ENCODE data around the gene FGF14. TPM values are rescaled to one million over a fixed set of nuclear protein-coding genes. Genes with fewer than 3 reads are reported as not detected.

Gene FGF14
- total and polyA plus RNA-seq, 4 experiments from 2014 or later = 0.33 to 0.55 (median 0.35) TPM; not detected in 1

DNA sequence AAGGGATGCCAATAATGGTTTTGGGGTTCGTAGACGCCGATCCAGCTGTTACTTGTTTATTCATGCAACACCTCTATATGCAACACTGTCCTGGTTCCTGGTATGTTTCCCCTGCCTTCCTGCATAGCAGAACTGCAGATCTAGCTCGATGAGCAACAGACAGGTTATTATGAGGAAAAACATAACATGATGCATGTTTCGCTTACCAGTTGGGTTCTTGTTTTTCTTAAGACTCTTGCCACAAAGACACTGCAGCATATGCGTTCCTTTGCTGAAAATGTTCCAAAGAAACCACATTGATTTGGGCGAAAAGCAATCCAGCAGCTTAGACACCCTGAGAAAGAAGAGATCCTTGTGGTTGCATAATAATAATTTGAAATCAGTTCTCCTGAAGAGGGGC is 583 bp downstream of the FGF14 start:
- peak overlapping the region; percentile 65 to 87 (median 75) for H3K4me3 Mint-ChIP-seq

DNA sequence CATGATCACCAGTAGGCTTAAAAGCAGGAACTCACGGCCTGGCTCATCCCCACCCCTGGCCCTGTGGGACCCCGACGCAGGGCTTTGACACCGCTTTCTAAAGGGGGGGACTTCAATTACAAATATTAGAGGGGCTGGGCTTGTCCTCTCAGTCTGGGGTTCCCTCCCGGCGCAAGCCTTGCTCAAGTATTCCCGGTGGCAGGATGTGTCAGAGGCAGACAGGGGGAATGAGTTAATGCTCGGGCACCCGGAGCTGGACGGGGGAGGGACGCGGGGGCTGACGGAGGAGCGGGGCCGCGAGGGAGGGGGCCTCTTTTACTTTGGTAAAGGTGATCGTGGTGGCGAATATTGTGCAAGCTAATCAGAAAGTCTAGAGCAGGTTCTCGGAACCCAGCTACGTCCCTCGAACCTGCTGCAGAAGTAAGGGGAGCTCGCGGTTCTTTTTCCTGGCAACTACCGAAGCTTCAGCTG is 1.1 kb downstream of the FGF14 start:
- CTCF ChIA-PET (ENCODE audit: partially characterized antibody) = no interaction called here
- intact Hi-C loops (cut with micrococcal nuclease) = no loop called here
- DNase-seq = peak in 2 of 5 donors; percentile 3 to 46
- H3K36me3 ChIP-seq (ENCODE audit: insufficient read depth, low read length) = no peaks in the 10 kb centered on the region
- Mint-ChIP-seq H3K36me3 (no peaks in the 10 kb centered on the region), H3K27me3 (peaks cover 36 to 45% of the 10 kb centered on the region in 2 donors), H3K4me1 (peaks cover 20 to 30% (median 25%) of the 10 kb centered on the region in 4 donors), H3K4me3 (peak overlapping the region; percentile 65 to 87 (median 75)), H3K27ac (peak overlapping the region in 1 of 7 donors; percentile 30), H3K9me3 (peaks cover 0 to 3% (median 0%) of the 10 kb centered on the region in 8 donors)
- peaks cover 27% of the 10 kb centered on the region for H3K4me1 ChIP-seq (ENCODE audit: insufficient read depth, low read length)
- peaks cover 30% of the 10 kb centered on the region for H3K27me3 ChIP-seq (ENCODE audit: insufficient read depth, low read length)
- H3K4me3 ChIP-seq (ENCODE audit: low read length in 2 of 2) = peak overlapping the region in 1 of 2 donors; percentile 36
- no peaks in the 10 kb centered on the region for H3K9me3 ChIP-seq (ENCODE audit: control insufficient read depth in 1 of 2, low read length in 2 of 2)
- no peak overlapping the region for H3K27ac ChIP-seq (ENCODE audit: low read depth, low read length)
- POLR2A ChIA-PET (ENCODE audit: partially characterized antibody) = interaction anchor here (1.4 kb wide), 1 partner anchor 445 kb away, joined by 4 read pairs; the partner anchor contains the start of gene ERCC5

More for the DNA sequence above, 583 bp downstream of the FGF14 start:
- peaks cover 20 to 30% (median 25%) of the 10 kb centered on the region in 4 donors for H3K4me1 Mint-ChIP-seq
- ChIA-PET CTCF (ENCODE audit: partially characterized antibody) (no interaction called here), POLR2A (ENCODE audit: partially characterized antibody) (no interaction called here)
- peaks cover 38 to 46% of the 10 kb centered on the region in 2 donors for H3K27me3 Mint-ChIP-seq
- Histone ChIP-seq H3K27me3 (ENCODE audit: insufficient read depth, low read length) (peaks cover 30% of the 10 kb centered on the region), H3K9me3 (ENCODE audit: control insufficient read depth in 1 of 2, low read length in 2 of 2) (no peaks in the 10 kb centered on the region), H3K36me3 (ENCODE audit: insufficient read depth, low read length) (no peaks in the 10 kb centered on the region), H3K4me3 (ENCODE audit: low read length in 2 of 2) (no peak overlapping the region), H3K27ac (ENCODE audit: low read depth, low read length) (no peak overlapping the region), H3K4me1 (ENCODE audit: insufficient read depth, low read length) (peaks cover 27% of the 10 kb centered on the region)
- intact Hi-C loops (cut with micrococcal nuclease) = no loop called here
- H3K27ac Mint-ChIP-seq = peak overlapping the region in 1 of 7 donors; percentile 30
- DNase-seq = peak in 1 of 5 donors; percentile 9
- H3K36me3 Mint-ChIP-seq = no peaks in the 10 kb centered on the region
- H3K9me3 Mint-ChIP-seq = peaks cover 0 to 3% (median 0%) of the 10 kb centered on the region in 8 donors

DNA sequence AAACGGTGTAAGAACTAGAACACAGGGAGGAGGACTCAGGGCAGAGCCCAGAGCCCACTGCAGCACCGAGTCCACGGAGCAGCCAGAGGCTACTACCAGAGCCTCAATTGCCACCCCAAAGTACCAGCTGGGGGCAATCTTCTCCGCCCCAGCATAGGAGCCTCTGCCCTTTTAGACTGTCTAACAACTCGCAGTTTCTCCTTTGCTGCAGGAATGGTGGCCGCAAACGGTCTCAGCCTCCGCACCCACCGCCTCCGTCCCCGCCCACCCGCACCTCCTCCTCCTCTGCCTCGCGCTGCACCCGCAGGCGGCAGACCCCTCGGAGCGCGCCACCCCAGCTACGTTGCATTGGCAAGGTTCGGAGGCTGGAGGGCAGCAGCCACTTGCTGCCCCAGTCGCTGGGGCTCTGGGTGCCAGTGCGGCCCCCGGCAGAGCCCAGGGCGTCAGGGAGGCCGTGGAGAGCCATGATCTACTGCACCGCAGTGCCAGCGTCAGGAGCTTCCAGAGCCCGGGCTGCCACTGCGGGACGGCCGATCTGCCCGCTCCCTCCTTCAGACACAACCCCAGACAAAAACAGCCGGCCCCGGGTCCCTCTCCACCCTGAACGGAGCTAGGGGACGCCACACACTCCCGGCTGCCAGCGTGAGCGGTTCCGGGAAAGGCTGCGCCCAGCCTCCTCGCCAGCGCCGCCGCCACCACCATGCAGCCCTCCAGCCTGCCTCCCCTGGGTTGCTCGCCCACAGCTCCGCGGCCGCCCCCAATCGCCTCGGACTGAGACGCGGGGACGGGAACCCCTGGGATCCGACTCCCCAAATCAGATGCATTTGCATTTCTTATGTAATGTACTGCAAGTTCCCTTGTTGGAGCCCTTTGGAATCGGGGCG is 1.8 kb downstream of the FGF14 start:
- Mint-ChIP-seq H3K4me1 (peaks cover 21 to 33% (median 28%) of the 10 kb centered on the region in 4 donors), H3K4me3 (peak overlapping the region; percentile 4 to 87 (median 75)), H3K27ac (peak overlapping the region in 1 of 7 donors; percentile 30), H3K36me3 (no peaks in the 10 kb centered on the region), H3K27me3 (peaks cover 35 to 41% of the 10 kb centered on the region in 2 donors), H3K9me3 (no peaks in the 10 kb centered on the region)
- ChIA-PET CTCF (ENCODE audit: partially characterized antibody) (no interaction called here), POLR2A (ENCODE audit: partially characterized antibody) (interaction anchor here (1.4 kb wide), 1 partner anchor 446 kb away, joined by 4 read pairs; the partner anchor contains the start of gene ERCC5)
- peak in 3 of 5 donors; percentile 11 to 13 (median 13) for DNase-seq
- Histone ChIP-seq H3K9me3 (ENCODE audit: control insufficient read depth in 1 of 2, low read length in 2 of 2) (no peaks in the 10 kb centered on the region), H3K4me3 (ENCODE audit: low read length in 2 of 2) (peak overlapping the region in 1 of 2 donors; percentile 36), H3K4me1 (ENCODE audit: insufficient read depth, low read length) (peaks cover 30% of the 10 kb centered on the region), H3K27me3 (ENCODE audit: insufficient read depth, low read length) (peaks cover 30% of the 10 kb centered on the region), H3K27ac (ENCODE audit: low read depth, low read length) (no peak overlapping the region), H3K36me3 (ENCODE audit: insufficient read depth, low read length) (no peaks in the 10 kb centered on the region)
- intact Hi-C loops (cut with micrococcal nuclease) = loop anchor here (10.0 kb wide), 1 partner anchor 1725 kb away; the partner anchor contains the start of gene TMTC4

DNA sequence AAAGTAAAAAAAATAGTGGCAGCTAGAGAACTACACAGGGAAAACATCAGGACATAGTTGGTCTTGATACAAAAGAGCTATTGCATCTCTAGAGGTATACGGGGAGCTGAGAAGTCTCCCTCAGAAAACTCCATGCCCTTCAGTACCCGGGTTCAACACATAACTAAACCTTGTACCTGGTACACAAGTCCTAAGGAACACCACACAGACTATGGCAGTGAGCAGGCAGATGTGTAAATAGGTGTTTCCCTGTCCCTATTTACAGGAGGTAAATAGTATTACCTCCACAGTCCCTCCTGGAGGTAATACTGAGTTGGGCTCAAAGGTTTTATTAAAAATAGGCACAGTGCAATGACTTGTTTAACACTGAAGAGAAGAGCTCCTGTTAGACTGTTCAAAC is 5.9 kb downstream of the FGF14 start:
- H3K9me3 ChIP-seq (ENCODE audit: control insufficient read depth in 1 of 2, low read length in 2 of 2) = no peaks in the 10 kb centered on the region
- peaks cover 0 to 2% (median 0%) of the 10 kb centered on the region in 8 donors for H3K9me3 Mint-ChIP-seq
- no peaks in the 10 kb centered on the region for H3K36me3 ChIP-seq (ENCODE audit: insufficient read depth, low read length)
- peaks cover 0 to 2% of the 10 kb centered on the region in 2 donors for H3K36me3 Mint-ChIP-seq
- peaks cover 13 to 31% (median 21%) of the 10 kb centered on the region in 4 donors for H3K4me1 Mint-ChIP-seq
- H3K27me3 Mint-ChIP-seq = peaks cover 17 to 18% of the 10 kb centered on the region in 2 donors
- H3K4me3 Mint-ChIP-seq = peak overlapping the region in 3 of 8 donors; percentile 32 to 41 (median 39)
- H3K27ac ChIP-seq (ENCODE audit: low read depth, low read length) = no peak overlapping the region
- peaks cover 24% of the 10 kb centered on the region for H3K4me1 ChIP-seq (ENCODE audit: insufficient read depth, low read length)
- DNase-seq = no peak
- CTCF ChIA-PET (ENCODE audit: partially characterized antibody) = no interaction called here
- intact Hi-C loops (cut with micrococcal nuclease) = loop anchor here (2.0 to 10.0 kb wide), 2 partner anchors 201 to 1721 kb away; partner anchors contain the start of genes TMTC4 and TPP2
- H3K27ac Mint-ChIP-seq = no peak overlapping the region
- POLR2A ChIA-PET (ENCODE audit: partially characterized antibody) = interaction anchor here (2.2 kb wide), 1 partner anchor 450 kb away, joined by 12 read pairs; the partner anchor contains the start of gene ERCC5
- peaks cover 18% of the 10 kb centered on the region for H3K27me3 ChIP-seq (ENCODE audit: insufficient read depth, low read length)
- H3K4me3 ChIP-seq (ENCODE audit: low read length in 2 of 2) = no peak overlapping the region

DNA sequence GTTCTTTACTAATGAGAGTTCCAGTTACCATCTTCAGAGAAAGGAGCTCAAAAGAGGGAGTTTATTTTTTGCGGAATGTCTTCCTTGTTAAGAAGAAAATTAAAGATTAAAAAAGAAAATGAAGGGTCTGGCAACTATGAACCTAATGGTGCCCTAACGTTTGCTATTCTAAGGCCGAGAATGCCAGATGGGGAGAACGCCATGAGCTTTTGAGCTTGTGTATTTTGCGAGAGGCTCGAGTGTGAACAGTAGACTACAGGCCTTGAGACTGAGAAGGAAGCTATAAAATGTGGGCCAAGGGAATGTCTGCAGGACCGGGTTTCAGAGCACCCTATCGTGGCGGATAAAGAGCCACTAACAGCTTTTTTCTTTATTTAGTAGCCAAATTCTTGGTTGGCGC is 6.7 kb downstream of the FGF14 start:
- intact Hi-C loops (cut with micrococcal nuclease) = loop anchor here (2.0 to 10.0 kb wide), 2 partner anchors 202 to 1720 kb away; partner anchors contain the start of genes TMTC4 and TPP2
- peak overlapping the region in 5 of 7 donors; percentile 85 to 95 (median 92) for H3K27ac Mint-ChIP-seq
- H3K36me3 Mint-ChIP-seq = peaks cover 0 to 2% of the 10 kb centered on the region in 2 donors
- H3K9me3 Mint-ChIP-seq = peaks cover 0 to 2% (median 0%) of the 10 kb centered on the region in 8 donors
- peaks cover 11 to 12% of the 10 kb centered on the region in 2 donors for H3K27me3 Mint-ChIP-seq
- Histone ChIP-seq H3K36me3 (ENCODE audit: insufficient read depth, low read length) (no peaks in the 10 kb centered on the region), H3K27ac (ENCODE audit: low read depth, low read length) (peak overlapping the region; percentile 59), H3K9me3 (ENCODE audit: control insufficient read depth in 1 of 2, low read length in 2 of 2) (no peaks in the 10 kb centered on the region), H3K27me3 (ENCODE audit: insufficient read depth, low read length) (peaks cover 10% of the 10 kb centered on the region), H3K4me3 (ENCODE audit: low read length in 2 of 2) (peak overlapping the region in 1 of 2 donors; percentile 93), H3K4me1 (ENCODE audit: insufficient read depth, low read length) (peaks cover 18% of the 10 kb centered on the region)
- H3K4me1 Mint-ChIP-seq = peaks cover 10 to 26% (median 16%) of the 10 kb centered on the region in 4 donors
- CTCF ChIA-PET (ENCODE audit: partially characterized antibody) = interaction anchor here (1.5 kb wide), 1 partner anchor 42 kb away, joined by 3 read pairs; no protein-coding TSS in a partner anchor
- DNase-seq = no peak
- H3K4me3 Mint-ChIP-seq = peak overlapping the region; percentile 88 to 94 (median 90)
- POLR2A ChIA-PET (ENCODE audit: partially characterized antibody) = interaction anchor here (1.0 to 2.2 kb wide), 5 partner anchors 11 to 451 kb away, joined by 3 to 12 read pairs (median 3); partner anchors contain the start of genes ERCC5, TEX30 and TPP2

DNA sequence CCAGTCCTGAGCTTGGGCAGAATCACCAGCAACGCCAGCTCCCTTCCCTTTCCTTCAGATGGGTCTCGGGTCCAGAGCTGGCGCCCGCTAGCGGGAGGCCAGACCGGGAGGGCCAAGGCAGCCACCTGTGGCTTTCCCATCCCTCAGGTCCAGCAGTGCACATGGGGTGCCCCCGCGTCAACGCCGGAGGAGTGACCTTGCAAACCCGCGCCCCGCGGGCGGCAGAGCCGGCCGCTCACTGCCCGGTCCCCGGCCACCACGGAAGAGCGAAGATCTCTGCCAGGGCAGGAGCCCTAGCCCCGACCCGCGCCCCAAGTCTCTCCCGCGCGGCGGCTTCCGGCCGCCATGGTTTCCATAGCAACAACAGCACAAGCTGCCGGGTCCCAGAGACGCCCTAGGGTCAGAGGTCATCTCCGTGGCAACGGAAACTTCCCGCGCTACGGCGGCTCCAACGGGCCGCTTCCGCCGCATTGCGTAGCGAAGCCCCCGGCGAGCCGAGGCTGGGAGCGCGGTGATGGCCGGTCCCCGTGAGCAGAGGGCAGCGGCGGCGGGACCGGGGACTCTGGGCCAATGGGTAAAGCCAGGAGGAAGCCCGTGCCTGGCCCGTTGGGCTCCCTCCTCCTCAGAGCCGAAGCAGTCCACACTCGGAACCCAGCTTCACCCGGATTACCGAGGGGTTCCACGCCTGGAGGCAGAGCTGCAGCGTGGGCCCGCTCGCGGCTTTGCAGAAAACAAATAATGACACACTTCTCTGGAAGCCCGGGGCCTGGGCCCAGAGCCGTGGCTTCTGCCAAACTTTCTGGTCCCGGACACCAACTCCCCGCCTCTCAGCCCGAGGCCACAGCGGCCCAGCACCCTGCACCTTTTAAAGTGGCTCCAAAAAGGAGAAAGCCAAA is 7.4 kb downstream of the FGF14 start:
- DNase-seq = peak; percentile 93 to 95 (median 94)
- Mint-ChIP-seq H3K27me3 (peaks cover 7% of the 10 kb centered on the region in 2 donors), H3K4me3 (peak overlapping the region; percentile 88 to 94 (median 90)), H3K4me1 (peaks cover 7 to 19% (median 13%) of the 10 kb centered on the region in 4 donors), H3K27ac (peak overlapping the region; percentile 86 to 95 (median 92)), H3K36me3 (peaks cover 0 to 2% of the 10 kb centered on the region in 2 donors), H3K9me3 (peaks cover 0 to 2% (median 0%) of the 10 kb centered on the region in 8 donors)
- Histone ChIP-seq H3K9me3 (ENCODE audit: control insufficient read depth in 1 of 2, low read length in 2 of 2) (no peaks in the 10 kb centered on the region), H3K27ac (ENCODE audit: low read depth, low read length) (peak overlapping the region; percentile 59), H3K4me1 (ENCODE audit: insufficient read depth, low read length) (peaks cover 12% of the 10 kb centered on the region), H3K27me3 (ENCODE audit: insufficient read depth, low read length) (peaks cover 9% of the 10 kb centered on the region), H3K36me3 (ENCODE audit: insufficient read depth, low read length) (no peaks in the 10 kb centered on the region), H3K4me3 (ENCODE audit: low read length in 2 of 2) (peak overlapping the region; percentile 61 to 93)
- POLR2A ChIA-PET (ENCODE audit: partially characterized antibody) = interaction anchor here (0.9 to 2.2 kb wide), 6 partner anchors 12 to 873 kb away, joined by 3 to 12 read pairs (median 4); partner anchors contain the start of genes ERCC5, TEX30 and TPP2
- CTCF ChIA-PET (ENCODE audit: partially characterized antibody) = interaction anchor here (1.4 to 2.6 kb wide), 3 partner anchors 11 to 452 kb away, joined by 3 to 8 read pairs (median 4); partner anchors contain the start of gene ERCC5
- intact Hi-C loops (cut with micrococcal nuclease) = loop anchor here (1.0 to 10.0 kb wide), 4 partner anchors 202 to 1720 kb away; partner anchors contain the start of genes TEX30, TMTC4 and TPP2

Measured in CD4-positive, alpha-beta memory T cell (primary cell).